ENCODE measurements around the gene MAGEA4.

Gene MAGEA4, protein sequence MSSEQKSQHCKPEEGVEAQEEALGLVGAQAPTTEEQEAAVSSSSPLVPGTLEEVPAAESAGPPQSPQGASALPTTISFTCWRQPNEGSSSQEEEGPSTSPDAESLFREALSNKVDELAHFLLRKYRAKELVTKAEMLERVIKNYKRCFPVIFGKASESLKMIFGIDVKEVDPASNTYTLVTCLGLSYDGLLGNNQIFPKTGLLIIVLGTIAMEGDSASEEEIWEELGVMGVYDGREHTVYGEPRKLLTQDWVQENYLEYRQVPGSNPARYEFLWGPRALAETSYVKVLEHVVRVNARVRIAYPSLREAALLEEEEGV

DNA sequence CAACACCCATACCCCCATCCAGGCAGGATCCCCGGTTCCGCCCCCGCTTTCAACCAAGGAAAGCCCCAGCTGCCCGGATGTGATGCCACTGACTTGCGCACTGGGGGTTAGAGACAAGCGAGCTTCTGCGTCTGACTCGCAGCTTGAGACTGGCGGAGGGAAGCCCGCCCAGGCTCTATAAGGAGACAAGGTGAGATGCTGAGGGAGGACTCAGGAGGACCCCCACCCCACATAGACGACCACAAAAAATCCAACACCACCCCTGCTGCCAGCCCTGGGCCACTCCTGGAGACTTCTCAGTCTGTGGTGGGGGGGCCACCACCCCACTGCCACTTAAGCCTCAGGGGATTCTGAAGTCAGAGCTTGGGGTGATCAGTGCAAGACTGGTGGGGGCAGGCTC is at the start of gene MAGEA4:
MAGEA4 (plus strand) TSS at position 110 of the 400 bp plus-strand sequence. CDS start 10,776 bp downstream, outside the sequence.
- TF ChIP-seq, protein P1, sequence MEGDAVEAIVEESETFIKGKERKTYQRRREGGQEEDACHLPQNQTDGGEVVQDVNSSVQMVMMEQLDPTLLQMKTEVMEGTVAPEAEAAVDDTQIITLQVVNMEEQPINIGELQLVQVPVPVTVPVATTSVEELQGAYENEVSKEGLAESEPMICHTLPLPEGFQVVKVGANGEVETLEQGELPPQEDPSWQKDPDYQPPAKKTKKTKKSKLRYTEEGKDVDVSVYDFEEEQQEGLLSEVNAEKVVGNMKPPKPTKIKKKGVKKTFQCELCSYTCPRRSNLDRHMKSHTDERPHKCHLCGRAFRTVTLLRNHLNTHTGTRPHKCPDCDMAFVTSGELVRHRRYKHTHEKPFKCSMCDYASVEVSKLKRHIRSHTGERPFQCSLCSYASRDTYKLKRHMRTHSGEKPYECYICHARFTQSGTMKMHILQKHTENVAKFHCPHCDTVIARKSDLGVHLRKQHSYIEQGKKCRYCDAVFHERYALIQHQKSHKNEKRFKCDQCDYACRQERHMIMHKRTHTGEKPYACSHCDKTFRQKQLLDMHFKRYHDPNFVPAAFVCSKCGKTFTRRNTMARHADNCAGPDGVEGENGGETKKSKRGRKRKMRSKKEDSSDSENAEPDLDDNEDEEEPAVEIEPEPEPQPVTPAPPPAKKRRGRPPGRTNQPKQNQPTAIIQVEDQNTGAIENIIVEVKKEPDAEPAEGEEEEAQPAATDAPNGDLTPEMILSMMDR (conservative IDR thresholded peaks at IDR 0.05; ENCODE audit: control insufficient read depth, insufficient read depth, low read depth, low read length): no peak
- no peak for DNase-seq (ENCODE audit: low read depth)
- H3K4me3 ChIP-seq (ENCODE audit: control insufficient read depth, low read depth, low read length): no peak within 1 kb of the TSS

DNA sequence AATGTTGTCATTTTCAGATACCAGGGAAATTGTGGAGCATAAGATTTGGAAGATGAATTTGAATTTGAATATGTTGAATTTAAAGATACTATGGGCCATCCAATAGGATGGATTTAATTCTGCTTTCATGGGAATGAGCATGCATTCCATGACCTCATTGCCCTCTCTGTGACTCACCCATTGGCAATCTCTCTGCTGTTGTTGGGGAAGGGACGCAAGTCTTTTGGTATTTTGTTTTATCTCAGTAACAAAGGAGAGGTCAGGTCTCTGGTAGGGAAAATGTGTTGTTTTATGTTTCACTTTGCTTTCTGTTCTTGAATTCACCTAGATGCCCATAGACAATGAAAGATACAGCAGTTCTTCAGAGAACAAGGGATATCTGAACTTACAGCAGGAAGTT is 42.1 kb upstream of the MAGEA4 start:
- peak; percentile 87 for DNase-seq (ENCODE audit: low read depth)
- TF ChIP-seq, protein P1 (conservative IDR thresholded peaks at IDR 0.05; ENCODE audit: control insufficient read depth, insufficient read depth, low read depth, low read length): no peak
- no peak overlapping the region for H3K4me3 ChIP-seq (ENCODE audit: control insufficient read depth, low read depth, low read length)

DNA sequence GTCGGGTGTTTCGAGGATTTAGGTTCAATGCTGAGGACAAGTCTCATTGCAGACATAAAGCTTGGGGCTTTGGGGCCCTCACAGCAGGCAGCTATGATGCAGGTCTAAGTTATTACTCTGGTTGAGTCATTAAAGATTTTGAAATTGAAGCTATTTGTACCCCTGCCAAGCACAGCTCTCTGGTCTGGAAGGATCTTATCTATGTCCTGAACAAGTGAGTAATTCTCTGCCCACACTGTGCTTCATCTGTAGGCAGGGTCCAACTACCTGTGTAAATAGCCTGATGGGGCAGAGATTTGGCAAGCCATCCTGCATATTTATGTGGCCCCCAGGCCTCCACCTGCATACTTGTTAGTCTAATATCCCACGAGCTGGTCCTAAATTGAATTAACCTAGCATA is 41.4 kb upstream of the MAGEA4 start:
- TF ChIP-seq, protein P1 (conservative IDR thresholded peaks at IDR 0.05; ENCODE audit: control insufficient read depth, insufficient read depth, low read depth, low read length): no peak
- H3K4me3 ChIP-seq (ENCODE audit: control insufficient read depth, low read depth, low read length): no peak overlapping the region
- peak; percentile 92 for DNase-seq (ENCODE audit: low read depth)

DNA sequence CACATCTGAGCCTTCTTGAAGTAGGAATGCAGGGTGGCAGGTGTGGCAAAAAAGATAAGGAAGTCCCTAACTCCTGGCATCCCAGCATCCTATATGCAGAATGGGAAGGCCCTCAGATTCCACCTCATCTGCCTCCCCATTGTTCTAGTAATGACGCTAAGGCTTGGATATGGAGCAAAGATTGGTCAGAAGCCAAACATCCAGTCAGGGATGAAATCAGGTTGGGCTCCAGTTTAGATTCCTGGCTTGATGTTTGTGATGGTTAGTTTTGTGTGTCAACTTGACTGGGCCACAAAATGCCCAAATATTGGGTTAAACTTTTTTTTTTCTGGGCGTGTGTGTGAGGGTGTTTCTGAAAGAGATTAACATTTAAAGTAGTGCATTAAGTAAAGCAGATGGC is 39.6 kb upstream of the MAGEA4 start:
- TF ChIP-seq, protein P1 (conservative IDR thresholded peaks at IDR 0.05; ENCODE audit: control insufficient read depth, insufficient read depth, low read depth, low read length): no peak
- no peak overlapping the region for H3K4me3 ChIP-seq (ENCODE audit: control insufficient read depth, low read depth, low read length)
- DNase-seq (ENCODE audit: low read depth): peak; percentile 16

DNA sequence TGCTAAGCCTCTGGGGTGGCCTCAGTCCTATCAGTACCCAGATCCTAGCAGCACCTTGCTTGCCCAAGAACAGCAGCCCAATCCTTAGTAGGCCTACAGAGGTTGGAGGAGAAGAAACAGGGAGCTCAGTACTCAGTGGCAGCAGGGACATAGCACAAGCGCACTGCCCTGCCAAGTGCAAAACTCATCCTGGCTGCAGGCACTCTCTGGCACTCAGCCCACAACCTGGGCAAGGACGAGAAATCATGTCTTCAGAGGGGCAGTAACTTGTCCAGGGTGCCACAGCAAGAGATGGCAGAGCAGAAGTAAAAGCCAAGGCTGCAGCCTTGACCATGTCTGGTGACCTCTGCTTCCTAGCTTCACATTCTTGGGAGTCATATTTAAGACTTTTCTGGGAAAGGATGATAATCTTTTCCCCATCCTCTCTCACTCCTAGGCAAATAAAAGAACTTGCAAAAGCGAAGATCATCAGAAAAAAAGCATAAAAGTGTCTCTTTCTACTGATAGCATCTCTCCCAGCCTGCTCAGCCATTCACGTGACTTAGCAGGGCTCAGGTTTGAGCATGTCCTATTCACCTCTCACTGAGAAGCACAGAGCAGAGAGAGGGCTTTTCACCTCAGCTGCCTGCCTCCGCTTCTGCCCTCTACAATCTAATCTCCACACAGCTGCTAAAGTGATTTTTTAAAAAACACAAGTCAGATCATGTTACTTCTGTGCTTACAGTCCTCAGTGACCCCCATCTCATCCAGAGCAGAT is 37.2 kb upstream of the MAGEA4 start:
- TF ChIP-seq, protein P1 (conservative IDR thresholded peaks at IDR 0.05; ENCODE audit: control insufficient read depth, insufficient read depth, low read depth, low read length): no peak
- no peak for DNase-seq (ENCODE audit: low read depth)
- H3K4me3 ChIP-seq (ENCODE audit: control insufficient read depth, low read depth, low read length): no peak overlapping the region

DNA sequence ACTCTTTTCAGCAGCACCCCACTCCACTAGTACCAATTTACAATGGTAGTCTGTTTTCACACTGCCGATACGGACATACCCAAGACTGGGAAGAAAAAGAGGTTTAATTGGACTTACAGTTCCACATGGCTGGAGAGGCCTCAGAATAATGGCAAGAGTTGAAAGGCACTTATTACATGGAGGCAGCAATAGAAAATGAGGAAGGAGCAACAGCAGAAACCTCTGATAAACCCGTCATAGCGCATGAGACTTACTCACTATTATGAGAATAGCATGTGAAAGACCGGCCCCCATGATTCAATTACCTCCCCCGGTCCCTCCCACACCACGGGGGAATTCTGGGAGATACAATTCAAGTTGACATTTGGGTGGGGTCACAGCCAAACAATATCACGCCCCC is 34.1 kb upstream of the MAGEA4 start:
- no peak for DNase-seq (ENCODE audit: low read depth)
- H3K4me3 ChIP-seq (ENCODE audit: control insufficient read depth, low read depth, low read length): no peak overlapping the region
- TF ChIP-seq, protein P1 (conservative IDR thresholded peaks at IDR 0.05; ENCODE audit: control insufficient read depth, insufficient read depth, low read depth, low read length): no peak
